Astrocyte (in vitro differentiated cells and primary cell): ENCODE measurements around the gene HECTD4.

ENCODE experiments used
- CTCF ChIP-seq: IDR thresholded peaks from 2 replicates; pipeline ENCODE4 v1.5.1; 2011; ENCODE audit warnings: low read depth, mild to moderate bottlenecking, inconsistent platforms, low read length, moderate library complexity; ENCODE audit not compliant: insufficient read depth
- EZH2 ChIP-seq: IDR thresholded peaks from 2 replicates; pipeline ENCODE4 v1.6.1; 2012; ENCODE audit warnings: mild to moderate bottlenecking, low read length, inconsistent platforms; ENCODE audit not compliant: insufficient read depth

- TF ChIP-seq CTCF (no peak), EZH2 (no peak)
These were observed 173.8 kb downstream of the HECTD4 start for GRCh38 chr12:112208301-112208910.
